DOHH2 (cell line): ENCODE data around the gene AFM.

ENCODE experiments used
- EZH2phosphoT487 ChIP-seq: fragments of 200-600 bp; sonication (generic); IDR thresholded peaks from 2 replicates; pipeline ENCODE4 v1.6.1; 2017; ENCODE audit warnings: borderline replicate concordance, mild to moderate bottlenecking, antibody characterized with exemption, low read length, moderate library complexity, mixed read lengths
- TF ChIP-seq, protein P1 (sequence below): fragments of 200-600 bp; sonication (generic); IDR thresholded peaks from one replicate; pipeline ENCODE4 v1.5.1; 2014; ENCODE audit warnings: antibody characterized with exemption, mild to moderate bottlenecking, low read depth, low read length; ENCODE audit not compliant: poor library complexity, severe bottlenecking

GRCh38 chr4:73450398-73451004 lies 31.0 kb upstream of the AFM start:
- TF ChIP-seq, protein P1, sequence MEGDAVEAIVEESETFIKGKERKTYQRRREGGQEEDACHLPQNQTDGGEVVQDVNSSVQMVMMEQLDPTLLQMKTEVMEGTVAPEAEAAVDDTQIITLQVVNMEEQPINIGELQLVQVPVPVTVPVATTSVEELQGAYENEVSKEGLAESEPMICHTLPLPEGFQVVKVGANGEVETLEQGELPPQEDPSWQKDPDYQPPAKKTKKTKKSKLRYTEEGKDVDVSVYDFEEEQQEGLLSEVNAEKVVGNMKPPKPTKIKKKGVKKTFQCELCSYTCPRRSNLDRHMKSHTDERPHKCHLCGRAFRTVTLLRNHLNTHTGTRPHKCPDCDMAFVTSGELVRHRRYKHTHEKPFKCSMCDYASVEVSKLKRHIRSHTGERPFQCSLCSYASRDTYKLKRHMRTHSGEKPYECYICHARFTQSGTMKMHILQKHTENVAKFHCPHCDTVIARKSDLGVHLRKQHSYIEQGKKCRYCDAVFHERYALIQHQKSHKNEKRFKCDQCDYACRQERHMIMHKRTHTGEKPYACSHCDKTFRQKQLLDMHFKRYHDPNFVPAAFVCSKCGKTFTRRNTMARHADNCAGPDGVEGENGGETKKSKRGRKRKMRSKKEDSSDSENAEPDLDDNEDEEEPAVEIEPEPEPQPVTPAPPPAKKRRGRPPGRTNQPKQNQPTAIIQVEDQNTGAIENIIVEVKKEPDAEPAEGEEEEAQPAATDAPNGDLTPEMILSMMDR, result no peak
- TF ChIP-seq EZH2phosphoT487, result no peak
